Ovary (tissue), 3 donors: ENCODE data around the gene HACD2.

ENCODE experiments used
- POLR2A ChIP-seq: fragments of 450-650 bp; IDR thresholded peaks from one replicate; pipeline ENCODE4 v1.6.1; 2017; ENCODE audit warnings: antibody characterized with exemption, mild to moderate bottlenecking, moderate library complexity
- TF ChIP-seq, protein P1 (sequence below), 3 donors: fragments of 450-650 bp in 2 of 3; fragments of 200-600 bp in 1 of 3; IDR thresholded peaks; one replicate each; pipeline versions ENCODE4 v1.5.1 to v1.8.0; 2016 to 2022; ENCODE audit warnings: antibody characterized with exemption in 3 of 3, mild to moderate bottlenecking in 1 of 3
- donor health status: DM: no; HTN: no; CAD: no.

DNA sequence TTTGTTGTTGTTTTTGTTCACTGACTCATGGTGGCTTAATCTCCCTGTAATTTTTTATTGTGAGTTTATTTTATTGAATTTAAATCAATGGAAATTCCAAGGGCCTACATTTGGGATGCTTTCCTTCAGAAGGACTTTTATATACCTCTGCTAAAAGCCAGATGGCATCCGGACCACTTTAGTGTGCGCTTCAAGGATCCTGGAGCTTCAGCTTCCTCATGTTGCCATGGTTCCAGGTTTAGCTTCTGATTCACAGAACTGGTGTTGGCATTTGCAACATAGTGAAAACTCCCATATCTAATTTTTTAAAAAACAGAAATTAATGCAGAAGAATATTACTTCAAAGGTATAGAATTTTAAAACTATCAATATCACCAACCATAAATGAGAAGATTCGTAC lies 8.5 kb upstream of the HACD2 start:
- TF ChIP-seq, protein P1, sequence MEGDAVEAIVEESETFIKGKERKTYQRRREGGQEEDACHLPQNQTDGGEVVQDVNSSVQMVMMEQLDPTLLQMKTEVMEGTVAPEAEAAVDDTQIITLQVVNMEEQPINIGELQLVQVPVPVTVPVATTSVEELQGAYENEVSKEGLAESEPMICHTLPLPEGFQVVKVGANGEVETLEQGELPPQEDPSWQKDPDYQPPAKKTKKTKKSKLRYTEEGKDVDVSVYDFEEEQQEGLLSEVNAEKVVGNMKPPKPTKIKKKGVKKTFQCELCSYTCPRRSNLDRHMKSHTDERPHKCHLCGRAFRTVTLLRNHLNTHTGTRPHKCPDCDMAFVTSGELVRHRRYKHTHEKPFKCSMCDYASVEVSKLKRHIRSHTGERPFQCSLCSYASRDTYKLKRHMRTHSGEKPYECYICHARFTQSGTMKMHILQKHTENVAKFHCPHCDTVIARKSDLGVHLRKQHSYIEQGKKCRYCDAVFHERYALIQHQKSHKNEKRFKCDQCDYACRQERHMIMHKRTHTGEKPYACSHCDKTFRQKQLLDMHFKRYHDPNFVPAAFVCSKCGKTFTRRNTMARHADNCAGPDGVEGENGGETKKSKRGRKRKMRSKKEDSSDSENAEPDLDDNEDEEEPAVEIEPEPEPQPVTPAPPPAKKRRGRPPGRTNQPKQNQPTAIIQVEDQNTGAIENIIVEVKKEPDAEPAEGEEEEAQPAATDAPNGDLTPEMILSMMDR (IDR thresholded peaks at IDR 0.05) = no peak
- no peak for TF ChIP-seq POLR2A
